ENCODE measurements around the gene PCMTD2.

The PCMTD2 gene

GRCh38 chr20:64226686-64227580 lies 28.6 kb upstream of the PCMTD2 start:
- TF ChIP-seq CTCF (IDR thresholded peaks at IDR 0.05; ENCODE audit: low read depth, low read length), result no peak
- peaks cover 8% of the 10 kb centered on the region for H3K4me1 ChIP-seq
- DNase-seq, result no peak
- H3K27me3 ChIP-seq, result no peaks in the 10 kb centered on the region
- H3K9me3 ChIP-seq, result no peaks in the 10 kb centered on the region
- peaks cover 60% of the 10 kb centered on the region for H3K36me3 ChIP-seq
- no peak overlapping the region for H3K4me3 ChIP-seq (ENCODE audit: low read depth, low read length)

GRCh38 chr20:64228086-64228653 lies 27.4 kb upstream of the PCMTD2 start:
- H3K4me3 ChIP-seq (ENCODE audit: low read depth, low read length), result no peak overlapping the region
- DNase-seq, result no peak
- H3K9me3 ChIP-seq, result no peaks in the 10 kb centered on the region
- TF ChIP-seq CTCF (IDR thresholded peaks at IDR 0.05; ENCODE audit: low read depth, low read length), result no peak
- peaks cover 6% of the 10 kb centered on the region for H3K4me1 ChIP-seq
- H3K36me3 ChIP-seq, result peaks cover 57% of the 10 kb centered on the region
- H3K27me3 ChIP-seq, result no peaks in the 10 kb centered on the region

- TF ChIP-seq CTCF (IDR thresholded peaks at IDR 0.05; ENCODE audit: low read depth, low read length), result no peak
- no peak for DNase-seq
- H3K4me1 ChIP-seq, result no peaks in the 10 kb centered on the region; the same call in 1 of the 2 replicates
- no peaks in the 10 kb centered on the region for H3K9me3 ChIP-seq
- peaks cover 61% of the 10 kb centered on the region for H3K36me3 ChIP-seq
- no peaks in the 10 kb centered on the region for H3K27me3 ChIP-seq
- H3K4me3 ChIP-seq (ENCODE audit: low read depth, low read length), result no peak overlapping the region
Observed at GRCh38 chr20:64228751-64229506, 26.6 kb upstream of the PCMTD2 start.

- Histone ChIP-seq H3K4me1 (no peaks in the 10 kb centered on the region), H3K4me3 (ENCODE audit: low read depth, low read length) (no peak overlapping the region), H3K27me3 (no peaks in the 10 kb centered on the region), H3K9me3 (no peaks in the 10 kb centered on the region), H3K36me3 (peaks cover 58% of the 10 kb centered on the region)
- TF ChIP-seq CTCF (IDR thresholded peaks at IDR 0.05; ENCODE audit: low read depth, low read length), result no peak
- DNase-seq, result no peak
Observed at GRCh38 chr20:64229507-64230061, 26.0 kb upstream of the PCMTD2 start.

GRCh38 chr20:64230461-64231145 lies 24.9 kb upstream of the PCMTD2 start:
- Histone ChIP-seq H3K4me1 (no peaks in the 10 kb centered on the region), H3K4me3 (ENCODE audit: low read depth, low read length) (no peak overlapping the region), H3K27me3 (no peaks in the 10 kb centered on the region), H3K36me3 (peaks cover 50% of the 10 kb centered on the region), H3K9me3 (no peaks in the 10 kb centered on the region)
- no peak for TF ChIP-seq CTCF (IDR thresholded peaks at IDR 0.05; ENCODE audit: low read depth, low read length)
- DNase-seq, result no peak
